WTC11 (cell line): Measurements from ENCODE around the gene BAG1.

Source experiments
- CTCF ChIP-seq: fragments of 200-600 bp; IDR thresholded peaks from 2 replicates; pipeline ENCODE4 v1.8.0; 2022; ENCODE audit warnings: antibody characterized with exemption
- MAX ChIP-seq: sonication (generic); formaldehyde crosslinking; IDR thresholded peaks from 2 replicates; pipeline ENCODE4 v1.8.0; 2022; ENCODE audit warnings: mild to moderate bottlenecking, missing genetic modification reagents
- RELA ChIP-seq: sonication (generic); formaldehyde crosslinking; IDR thresholded peaks from 2 replicates; pipeline ENCODE4 v1.8.1; 2022; ENCODE audit warnings: missing genetic modification reagents, mild to moderate bottlenecking, borderline replicate concordance
- STAT6 ChIP-seq: sonication (generic); formaldehyde crosslinking; conservative IDR thresholded peaks from 2 replicates; pipeline ENCODE4 v1.8.1; 2023; ENCODE audit warnings: mild to moderate bottlenecking, low read depth, missing genetic modification reagents, moderate library complexity
- TEAD4 ChIP-seq: sonication (generic); formaldehyde crosslinking; IDR thresholded peaks from 2 replicates; pipeline ENCODE4 v1.8.0; 2022; ENCODE audit warnings: mild to moderate bottlenecking, missing genetic modification reagents
- USF2 ChIP-seq: sonication (generic); formaldehyde crosslinking; IDR thresholded peaks from 2 replicates; pipeline ENCODE4 v1.8.1; 2023; ENCODE audit warnings: mild to moderate bottlenecking, missing genetic modification reagents, moderate library complexity

GRCh38 chr9:33306037-33306436 is 41.5 kb upstream of the BAG1 start:
- TF ChIP-seq CTCF (no peak), USF2 (CRISPR knock-in tag) (no peak), RELA (CRISPR knock-in tag) (no peak), TEAD4 (CRISPR knock-in tag) (no peak), STAT6 (no peak), MAX (CRISPR knock-in tag) (no peak)
